HuH-7.5 (cell line): ENCODE results near the gene PRKN.
"Not testable (repeated sequence)": the region's sequence is repeated elsewhere in the genome, so short reads cannot be mapped to it uniquely, and the experiment has no call there.

Experiments used
- DNase-seq: peaks from one replicate; pipeline ENCODE4 v3.0.0; 2011; ENCODE audit warnings: low spot score

The PRKN gene

DNA sequence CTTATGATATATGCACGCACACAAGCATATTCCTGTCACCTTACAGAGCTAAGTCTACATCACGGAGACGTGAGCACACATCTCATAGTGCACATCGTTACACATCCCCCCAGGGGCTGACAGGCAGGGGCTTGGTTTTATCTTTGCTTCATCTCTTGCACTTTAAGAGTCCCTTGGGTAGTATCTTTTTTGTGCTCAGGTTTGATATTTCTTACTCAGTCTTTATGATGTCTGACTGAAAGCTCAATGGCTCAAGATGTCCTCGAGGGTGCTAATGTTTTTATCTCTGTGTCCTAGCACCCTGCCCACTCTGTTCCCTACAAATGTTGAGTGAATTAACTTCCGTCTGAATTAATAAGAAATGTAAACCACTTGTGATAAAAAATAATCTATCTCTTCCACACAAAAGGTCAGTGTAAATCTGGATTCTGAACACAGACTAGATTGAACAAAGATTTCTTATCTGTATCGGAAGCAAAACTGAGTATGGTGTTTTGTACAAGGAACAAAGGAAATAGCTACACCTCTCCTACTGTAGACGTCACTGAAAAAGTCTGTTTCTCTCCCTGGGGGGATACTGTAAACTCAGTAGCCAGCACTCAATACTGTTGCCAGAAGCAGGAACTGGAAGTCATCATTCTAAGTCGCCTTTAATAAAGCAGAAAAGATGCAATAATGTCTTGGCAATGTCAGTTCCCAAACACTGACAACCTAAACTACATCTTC lies 195.1 kb downstream of the PRKN start:
- DNase-seq: no peak

DNA sequence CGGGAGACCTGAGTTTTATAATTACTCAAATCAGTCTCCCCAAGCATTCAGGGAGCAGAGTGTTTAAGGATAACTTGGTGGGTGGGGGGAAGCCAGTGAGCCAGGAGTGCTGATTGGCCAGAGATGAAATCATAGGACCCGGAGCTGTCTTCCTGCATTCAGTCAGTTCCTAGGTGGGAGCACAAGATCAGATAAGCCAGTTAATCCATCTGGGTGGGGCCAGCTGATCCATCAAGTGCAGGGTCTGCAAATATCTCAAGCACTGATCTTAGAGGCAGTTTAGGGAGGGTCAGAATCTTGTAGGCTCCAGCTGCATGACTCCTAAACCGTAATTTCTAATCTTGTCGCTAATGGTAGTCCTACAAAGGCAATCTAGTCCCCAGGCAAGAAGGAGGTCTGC lies 196.2 kb downstream of the PRKN start:
- not testable (repeated sequence) for DNase-seq

DNA sequence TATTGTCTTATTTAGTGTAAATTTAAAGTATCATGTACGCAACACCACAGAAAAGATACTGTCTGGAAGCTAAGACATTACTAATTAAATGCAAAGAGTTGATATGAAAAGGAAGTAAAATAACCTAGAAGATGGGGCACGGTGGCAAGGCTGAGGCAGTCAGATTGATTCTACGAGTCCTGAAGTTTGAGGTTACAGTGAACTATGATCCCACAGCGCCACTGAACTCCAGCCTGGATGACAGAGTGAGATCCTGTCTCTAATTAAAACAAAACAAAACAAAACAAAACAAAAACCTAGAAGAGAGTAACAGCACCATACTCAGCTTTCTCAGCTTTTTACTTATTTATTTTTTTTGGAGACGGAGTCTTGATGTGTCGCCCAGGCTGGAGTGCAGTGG lies 199.0 kb downstream of the PRKN start:
- DNase-seq: no peak

DNA sequence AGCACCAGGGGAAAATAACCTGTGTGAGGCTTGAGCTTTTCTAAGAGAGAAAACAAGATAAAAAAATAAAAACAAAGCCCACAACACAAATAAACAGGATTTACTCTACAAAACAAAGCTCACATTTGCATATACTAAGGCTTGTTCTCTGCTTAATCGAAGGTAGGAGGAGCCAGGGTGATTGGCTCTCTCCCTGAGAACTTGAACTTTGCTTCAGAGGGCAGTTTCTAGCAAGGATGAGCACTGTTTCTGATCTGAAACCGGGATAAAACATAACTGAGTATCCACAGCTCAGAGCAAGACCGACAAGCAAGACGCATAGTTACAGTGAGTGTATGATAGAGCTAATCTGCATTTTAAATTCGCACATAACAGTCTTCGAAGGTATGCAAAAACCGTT lies 200.6 kb downstream of the PRKN start:
- DNase-seq: no peak

DNA sequence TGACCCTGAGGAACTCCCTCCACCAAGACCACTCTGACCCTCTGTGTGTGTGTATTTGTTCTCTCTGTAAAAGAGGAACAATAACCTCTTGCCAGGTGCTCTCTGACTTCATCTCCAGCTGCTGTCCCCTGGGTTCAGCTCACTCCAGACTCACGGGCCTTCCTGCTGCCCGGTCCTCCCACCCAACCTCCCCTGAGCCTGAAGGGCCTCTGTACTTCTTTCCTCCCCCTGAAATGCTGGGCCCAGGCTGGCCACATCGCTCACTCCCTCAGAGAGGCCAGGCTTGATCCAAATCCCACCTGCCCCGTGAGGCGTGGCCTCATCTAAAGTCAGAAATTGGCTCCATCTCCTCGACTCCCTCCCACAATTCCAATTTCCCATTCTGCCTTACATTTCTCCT lies 202.4 kb downstream of the PRKN start:
- no peak for DNase-seq

DNA sequence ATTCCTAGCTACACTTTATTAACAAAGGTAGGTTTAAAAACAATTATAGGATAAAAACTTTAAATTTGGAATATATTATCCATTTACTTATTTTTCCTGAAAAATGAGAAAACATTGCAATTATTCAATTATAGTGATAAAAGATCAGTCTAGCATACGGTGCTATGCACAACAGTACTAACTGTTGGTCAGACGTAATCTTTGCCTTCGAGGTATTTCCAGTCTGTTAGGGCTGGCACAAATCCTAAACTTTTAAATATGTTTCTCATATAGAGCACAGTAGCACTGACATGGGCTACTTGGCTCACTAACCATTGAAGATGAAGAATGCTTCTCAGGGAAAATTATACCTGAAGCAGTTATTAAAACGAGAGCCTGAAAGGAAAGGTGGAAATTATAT lies 214.8 kb downstream of the PRKN start:
- no peak for DNase-seq

DNA sequence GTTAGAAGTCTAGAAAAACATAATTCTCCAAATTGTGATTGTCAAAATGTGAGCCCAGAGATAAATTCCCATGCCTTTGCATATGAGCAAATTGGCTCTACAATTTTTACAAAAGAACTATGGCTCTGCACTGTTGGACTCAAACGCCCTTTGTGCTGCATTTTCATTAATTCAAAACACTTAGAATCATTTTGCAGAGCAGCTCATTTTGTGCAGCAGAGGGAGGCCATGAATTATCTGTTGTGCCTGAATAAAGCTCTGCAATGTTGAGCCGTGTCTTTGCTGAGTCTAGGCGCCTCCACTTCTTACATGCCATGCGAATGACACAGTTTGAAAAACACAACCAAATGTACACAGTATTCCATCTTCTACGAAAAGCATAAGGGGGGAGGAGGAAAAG lies 230.2 kb downstream of the PRKN start:
- DNase-seq: no peak

DNA sequence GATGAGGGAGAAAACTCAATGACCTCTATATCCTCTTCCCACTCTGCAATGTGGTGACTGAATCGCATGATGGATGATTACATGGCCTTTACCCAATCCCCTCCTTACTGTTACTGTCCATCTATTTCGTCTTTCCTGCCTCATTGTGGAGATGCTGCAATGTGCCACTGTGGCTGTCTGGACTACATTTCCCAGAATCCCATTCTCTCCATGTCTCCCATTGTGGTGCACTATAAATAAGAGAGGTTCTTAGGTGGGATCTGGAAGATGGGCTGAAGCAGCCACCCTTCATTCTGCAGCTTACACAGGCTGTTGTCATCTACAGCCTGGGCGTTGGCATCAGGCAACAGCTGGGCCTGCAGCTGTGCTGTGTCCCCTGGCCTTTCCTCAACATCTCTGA lies 233.6 kb downstream of the PRKN start:
- no peak for DNase-seq

DNA sequence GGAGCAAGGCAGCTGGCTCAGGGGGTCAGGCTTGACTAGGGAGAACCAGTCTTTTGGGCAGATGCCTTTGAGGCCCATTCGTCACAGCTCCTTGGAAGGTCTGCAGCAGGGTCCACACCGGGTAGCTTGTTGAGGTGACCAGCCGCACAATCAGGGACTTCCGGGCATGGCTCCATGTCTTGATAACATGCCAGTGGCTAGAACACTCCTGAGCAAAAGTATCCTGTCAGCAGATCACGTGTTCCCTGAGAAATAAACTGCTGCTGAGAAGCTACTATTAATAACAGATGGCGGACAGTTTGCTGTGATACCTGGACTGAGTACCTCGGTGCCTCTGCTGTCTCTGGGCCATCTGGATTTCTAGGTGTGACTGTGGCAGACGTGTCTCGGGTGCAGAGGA lies 235.9 kb downstream of the PRKN start:
- no peak for DNase-seq

DNA sequence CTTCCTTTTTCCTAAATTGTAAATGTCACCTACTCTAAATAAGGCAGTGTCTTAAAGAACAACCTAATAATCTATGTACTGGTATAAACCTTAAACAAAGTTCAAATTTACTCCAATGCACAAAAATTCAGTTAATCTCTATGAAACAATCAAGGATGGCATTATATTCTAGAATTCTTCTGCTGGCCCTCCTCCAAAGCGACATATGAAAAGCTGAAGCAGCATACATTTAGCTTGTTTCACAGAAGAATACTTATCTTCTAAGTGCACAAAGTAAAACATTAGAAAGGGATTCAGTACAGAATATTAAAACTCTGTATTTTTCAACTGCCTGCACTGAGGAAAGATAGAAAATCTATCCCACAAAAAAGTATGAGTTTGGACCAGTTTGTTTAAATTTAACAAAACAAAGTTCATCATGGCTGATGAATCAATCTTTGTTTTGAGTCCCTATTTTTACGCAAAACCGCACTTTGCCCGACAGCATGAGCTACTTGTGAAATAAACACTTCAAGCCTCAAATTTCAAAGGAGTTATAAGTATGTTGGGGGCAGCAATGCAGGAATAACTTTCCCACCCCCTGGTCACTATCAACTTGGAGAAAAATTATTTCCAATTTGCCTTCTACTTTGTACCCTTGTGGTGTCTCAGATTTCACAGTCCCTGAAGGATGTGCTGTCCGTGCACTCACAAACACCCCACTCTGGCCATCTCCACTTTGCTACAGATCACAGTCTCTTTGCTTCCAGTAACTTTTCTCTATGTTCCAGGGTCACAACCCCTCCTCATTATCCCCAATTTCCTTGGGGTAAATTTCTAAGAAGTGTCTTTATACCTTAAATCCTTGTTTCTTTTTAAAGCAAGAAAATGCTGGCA lies 238.2 kb downstream of the PRKN start:
- no peak for DNase-seq

DNA sequence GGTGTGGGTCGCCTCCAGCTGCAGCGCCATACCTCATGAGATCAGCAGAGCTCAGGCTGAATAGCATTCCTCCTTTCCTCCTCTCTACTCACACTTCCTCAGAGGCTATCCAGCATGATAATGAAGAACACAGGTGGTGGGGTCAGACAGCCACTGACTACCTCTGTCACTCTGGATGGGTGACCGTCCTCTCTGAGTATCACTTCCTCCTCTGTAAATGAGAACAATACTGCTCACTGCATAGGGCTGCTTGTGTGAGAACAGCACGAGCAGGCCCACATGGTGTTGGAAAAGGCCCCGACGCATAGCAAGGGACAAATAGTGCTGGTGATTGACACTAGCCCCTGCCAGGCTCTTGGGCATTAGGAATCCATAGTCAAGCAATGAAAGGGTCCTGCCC lies 239.1 kb downstream of the PRKN start:
- DNase-seq: no peak

DNA sequence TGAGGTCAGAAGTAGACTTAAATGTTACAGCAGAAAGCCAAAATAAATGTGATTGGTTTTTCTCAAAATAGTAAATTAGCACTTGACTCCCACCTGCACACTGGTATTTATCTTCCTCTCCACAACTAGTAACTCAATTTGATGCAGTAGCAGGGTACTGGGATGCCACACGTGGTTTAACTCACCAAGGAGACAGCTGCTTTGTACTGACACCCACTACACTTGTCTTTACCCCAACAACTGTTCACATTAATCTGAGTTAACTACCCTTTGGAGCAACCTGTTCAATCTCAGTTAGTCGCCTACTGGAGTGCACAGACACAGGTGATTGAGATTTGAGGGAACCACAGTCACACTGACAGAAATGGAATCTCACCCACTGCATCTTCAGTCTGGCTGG lies 242.1 kb downstream of the PRKN start:
- no peak for DNase-seq

DNA sequence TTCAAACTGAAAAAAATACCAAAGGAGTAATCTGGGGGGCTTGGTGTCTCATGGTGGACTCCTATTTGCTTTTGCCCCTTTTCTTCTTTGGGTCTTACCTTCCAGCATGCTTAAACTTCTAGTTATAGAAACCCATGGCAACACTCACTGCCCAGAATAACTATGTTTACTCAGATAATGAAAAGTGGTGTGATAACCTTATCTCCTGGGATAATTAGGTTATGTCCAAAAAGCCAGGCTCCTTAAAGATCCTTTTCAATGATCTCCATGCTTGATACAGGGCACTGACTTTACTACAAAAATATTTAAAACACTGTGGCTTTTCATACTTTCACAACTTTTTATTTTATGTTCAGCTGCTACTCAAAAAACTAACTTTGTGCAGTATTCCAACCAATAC lies 245.6 kb downstream of the PRKN start:
- no peak for DNase-seq

DNA sequence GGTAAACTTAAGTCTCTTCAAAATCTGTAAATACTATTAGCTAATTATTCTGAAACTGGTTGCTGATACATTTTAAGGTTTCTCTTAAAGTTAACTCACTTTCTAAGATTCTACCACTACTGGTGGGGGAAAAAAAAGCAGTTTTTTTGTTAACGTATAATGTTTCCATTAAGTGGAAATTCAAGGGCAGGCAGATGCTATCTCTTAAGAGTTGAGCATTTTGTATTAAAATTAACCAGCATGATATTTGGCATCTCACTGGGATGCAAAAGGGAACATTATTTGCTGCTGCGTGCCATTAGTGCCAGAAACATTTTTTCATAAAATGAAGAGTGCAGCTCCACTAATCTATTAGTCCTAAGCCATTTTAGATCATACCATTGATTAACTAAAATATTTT lies 246.2 kb downstream of the PRKN start:
- no peak for DNase-seq

DNA sequence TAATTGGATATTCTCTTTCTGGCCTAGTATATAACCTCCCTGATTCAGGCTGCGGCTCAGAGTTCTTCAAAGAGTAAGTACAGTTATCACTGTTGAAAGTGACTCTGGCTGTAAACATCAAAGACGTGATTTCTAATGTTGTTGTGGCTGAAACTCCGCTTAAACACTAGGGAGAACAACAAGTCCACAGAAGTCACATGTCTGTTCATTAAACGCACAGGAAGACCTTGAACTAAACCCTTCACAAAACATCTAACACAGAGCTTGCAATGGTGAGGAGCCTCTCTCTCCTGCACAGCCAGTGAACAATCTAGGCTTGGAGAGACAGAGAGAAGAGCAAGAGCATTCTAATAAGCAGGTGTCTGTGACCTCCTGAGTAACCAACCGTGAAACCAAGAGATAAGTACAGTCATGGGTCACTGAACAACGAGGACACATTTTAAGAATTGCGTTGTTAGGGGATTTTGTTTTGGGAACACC lies 249.3 kb downstream of the PRKN start:
- DNase-seq: no peak

DNA sequence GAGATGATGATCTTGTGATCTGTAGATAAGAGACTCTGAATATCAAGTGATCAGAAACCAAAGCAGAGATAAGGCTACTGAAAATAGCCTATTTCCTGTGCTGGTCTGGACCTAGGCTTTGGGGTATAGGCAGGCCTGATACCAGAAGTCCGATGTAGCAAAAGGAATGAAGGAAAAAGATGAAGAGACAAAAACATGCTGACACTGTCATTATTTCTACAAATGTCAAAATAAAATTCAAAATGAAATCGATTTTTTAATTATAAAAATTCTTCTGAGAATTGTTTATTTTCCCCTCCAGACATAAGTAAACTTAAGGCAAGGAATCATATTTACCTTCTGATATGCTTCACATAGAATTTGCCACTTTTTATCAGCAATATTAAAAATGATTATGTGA lies 252.8 kb downstream of the PRKN start:
- no peak for DNase-seq

DNA sequence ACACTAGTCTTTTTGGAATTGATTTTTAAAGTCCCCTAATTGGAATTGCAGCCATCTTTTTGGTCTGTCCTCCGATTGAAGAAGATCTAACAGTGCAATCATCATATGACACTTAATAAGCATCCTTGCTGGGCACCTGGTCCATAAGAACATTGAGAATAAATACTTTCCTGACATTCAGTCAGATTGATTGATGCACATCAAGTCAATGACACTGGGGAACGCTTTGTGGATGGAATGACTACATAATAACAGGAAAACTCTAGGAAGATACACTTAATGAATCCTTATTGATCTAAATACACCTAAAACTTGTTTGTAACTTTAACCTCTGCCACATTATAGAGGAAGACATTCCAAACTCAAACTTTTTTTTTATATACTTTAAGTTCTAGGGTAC lies 255.7 kb downstream of the PRKN start:
- DNase-seq: no peak

DNA sequence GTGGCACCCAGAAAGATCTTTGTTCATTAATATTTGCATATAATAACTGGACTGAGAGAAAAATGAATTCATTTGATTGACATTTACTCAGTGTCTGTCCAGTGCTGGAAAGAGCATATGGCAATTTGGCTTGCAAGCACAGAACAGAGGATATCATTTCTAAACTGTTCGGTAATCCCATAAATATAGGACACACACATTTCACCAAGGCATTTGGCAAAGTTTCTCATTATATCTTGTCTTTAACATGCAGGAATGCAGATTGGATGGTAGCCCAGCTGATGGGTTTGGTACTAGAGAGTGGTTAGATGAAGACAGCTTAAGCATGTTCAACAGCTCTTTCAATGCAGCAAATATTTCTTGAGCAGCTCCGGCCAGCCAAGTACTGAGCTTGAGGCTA lies 259.2 kb downstream of the PRKN start:
- no peak for DNase-seq

DNA sequence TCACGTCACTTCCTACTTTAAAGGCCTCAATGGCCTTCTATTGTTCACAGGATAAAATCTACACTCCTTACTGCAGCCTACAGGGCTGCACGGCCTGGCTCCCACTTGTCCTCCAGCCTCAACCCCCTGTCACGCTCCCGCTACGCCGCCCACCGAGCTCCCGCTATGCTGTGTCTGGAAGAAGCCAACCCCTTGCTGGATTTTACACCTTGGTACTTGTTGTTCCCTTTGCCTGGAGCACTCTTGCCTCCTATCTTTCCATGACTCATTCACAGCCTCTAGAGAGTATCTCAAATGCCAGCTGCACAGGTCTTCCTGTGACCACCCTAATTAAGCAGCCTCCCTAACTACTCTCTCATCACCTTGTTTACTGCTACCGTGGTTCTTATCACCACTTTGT lies 259.9 kb downstream of the PRKN start:
- no peak for DNase-seq

DNA sequence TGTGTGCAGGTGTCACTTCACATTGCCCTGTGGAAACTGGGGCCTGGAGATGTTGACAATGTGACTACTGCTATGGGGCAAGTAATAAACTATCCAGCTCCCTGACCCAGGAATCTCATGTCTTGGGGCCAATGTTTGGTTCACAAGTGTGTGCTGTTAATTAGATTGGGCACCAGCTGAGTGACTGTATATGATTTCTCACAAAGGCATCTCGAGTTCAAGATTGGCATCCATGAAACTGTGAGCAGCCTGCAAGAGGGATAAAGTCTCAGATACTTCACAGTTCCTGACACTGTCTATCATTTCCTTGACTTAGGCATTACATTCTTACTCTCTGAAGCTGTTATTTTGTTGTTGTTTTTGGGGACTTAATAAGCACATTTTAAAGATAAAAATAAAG lies 264.0 kb downstream of the PRKN start:
- no peak for DNase-seq

DNA sequence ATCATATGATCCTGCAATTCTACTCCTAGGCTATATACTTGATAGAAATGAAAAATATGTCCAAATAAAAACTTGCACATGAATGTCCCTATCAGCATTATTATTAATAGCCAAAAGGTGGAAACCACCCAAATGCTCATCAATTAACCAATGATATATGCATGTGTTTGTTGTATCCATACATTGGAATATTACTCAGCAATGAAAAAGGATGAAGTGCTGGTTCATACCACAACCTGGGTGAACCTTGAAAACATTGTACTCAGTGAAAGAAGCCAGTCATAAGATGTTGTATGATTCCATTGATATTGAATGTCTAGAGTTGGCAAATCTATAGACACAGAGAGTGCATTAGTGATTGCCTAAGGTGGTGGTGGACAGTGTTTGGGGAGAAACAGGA lies 267.6 kb downstream of the PRKN start:
- DNase-seq: no peak

DNA sequence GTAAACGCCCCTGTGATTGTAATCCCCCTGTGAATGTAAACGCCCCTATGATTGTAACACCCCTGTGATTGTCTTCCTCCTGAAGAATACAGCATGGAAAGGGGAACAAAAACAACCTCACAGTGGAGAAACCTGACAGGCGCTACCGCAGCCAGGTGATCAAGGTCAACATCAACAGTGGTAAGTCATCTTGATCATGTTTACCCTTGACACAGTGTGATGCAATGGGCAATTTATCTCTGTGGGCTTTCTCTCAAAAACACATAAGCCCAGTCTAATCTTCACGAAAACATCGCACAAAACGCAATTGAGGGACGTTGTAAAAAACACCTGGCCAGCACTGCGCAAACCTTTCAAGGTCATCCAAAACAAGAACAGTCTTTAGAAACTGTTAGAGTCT lies 277.2 kb downstream of the PRKN start:
- DNase-seq: no peak

DNA sequence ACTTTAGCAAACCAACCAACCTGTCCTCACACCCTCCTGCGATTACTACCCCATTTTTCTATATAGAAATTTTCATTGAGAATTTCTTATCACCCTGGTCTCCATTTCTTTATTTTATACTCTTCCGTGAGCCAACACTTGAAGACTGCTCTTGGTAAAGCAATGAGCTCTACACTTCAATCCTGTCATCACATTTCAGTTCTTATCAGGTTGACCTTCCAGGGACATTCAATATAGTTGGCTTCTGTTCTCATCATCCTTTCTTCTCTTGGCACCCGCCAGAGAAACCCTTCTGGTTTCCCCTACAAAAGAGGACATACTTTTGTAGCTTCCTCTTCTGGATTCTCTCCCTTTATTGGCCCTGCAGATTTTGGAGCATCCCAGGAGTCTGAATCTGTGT lies 279.3 kb downstream of the PRKN start:
- no peak for DNase-seq

DNA sequence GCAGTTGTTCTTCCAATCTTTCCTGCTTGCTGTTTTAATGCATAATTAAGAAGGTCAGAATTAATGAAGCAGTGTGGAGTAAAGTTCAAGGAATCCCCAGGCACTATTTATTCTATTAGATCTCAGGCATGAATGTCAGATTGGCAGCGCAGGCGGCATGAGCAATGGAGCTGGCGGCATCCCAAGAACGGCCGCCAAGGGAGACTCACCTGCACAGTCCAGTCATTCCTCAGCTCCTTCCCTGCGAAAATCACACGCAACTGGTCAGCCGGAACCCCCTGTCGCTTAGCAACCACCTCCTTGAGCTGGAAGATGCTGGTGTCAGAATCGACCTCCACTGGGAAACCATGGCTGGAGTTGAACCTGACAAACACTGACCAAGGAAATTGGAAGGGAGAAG lies 284.5 kb downstream of the PRKN start:
- no peak for DNase-seq
